Activated T-helper 1 cell treated with Interleukin-2 at 50 U/mL for 16 hours (primary cell): Measurements from ENCODE around the gene ZNF365.

ENCODE experiments used
- DNase-seq: peaks from one replicate; pipeline ENCODE4 v3.0.0-alpha.2; 2020; ENCODE audit warnings: low read depth

ZNF365 gene

GRCh38 chr10:62422068-62422590 lies 48.0 kb downstream of the ZNF365 start:
- no peak for DNase-seq

GRCh38 chr10:62424026-62424425 lies 49.9 kb downstream of the ZNF365 start:
- DNase-seq: no peak

GRCh38 chr10:62426086-62426485 lies 51.9 kb downstream of the ZNF365 start:
- no peak for DNase-seq

DNA sequence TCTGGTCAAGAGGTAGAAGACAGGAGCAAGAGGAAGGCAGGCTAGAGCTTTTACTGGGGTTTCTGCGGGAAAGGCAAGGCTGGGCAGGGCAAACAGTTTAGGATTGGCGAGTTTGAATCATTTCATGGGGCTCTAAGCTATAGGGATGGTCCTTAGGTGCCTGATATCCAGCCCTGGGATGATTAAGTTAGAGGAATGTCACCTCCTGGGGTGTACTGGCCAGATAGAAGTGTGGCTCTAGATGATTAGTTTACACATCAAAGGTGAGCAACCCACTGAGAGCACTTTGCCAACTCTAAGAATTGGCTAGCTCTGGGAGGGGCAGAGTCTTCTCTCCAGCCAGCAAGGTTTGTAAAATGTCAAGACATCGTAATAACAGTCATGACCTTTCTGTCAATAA lies 52.4 kb downstream of the ZNF365 start:
- DNase-seq: no peak

- no peak for DNase-seq
These were observed 56.7 kb downstream of the ZNF365 start for GRCh38 chr10:62430881-62431280.

DNA sequence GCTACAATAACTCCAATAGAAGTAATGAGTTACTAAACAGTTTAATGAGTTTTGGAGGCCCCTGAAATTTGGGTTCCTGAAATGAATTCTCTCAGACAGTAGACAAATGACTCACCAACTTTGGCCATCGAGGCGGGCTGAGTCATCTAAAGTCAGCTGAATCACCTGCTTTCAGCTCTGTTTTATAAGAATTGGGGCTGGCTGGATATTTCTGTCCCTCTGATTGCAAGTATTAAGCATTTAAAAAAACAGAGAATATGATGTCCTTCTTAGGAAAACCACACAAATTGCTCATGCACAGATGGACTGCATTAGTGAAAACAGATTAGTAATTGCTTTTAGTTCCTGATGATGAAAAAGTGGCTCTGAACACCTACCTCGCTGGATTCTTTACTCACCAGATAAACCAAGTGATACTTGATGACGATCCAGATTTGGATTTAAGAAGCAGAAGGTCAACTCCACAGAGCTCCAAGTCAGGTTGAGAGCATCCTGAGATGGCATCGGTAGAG lies 59.1 kb downstream of the ZNF365 start:
- peak; percentile 16 for DNase-seq

DNA sequence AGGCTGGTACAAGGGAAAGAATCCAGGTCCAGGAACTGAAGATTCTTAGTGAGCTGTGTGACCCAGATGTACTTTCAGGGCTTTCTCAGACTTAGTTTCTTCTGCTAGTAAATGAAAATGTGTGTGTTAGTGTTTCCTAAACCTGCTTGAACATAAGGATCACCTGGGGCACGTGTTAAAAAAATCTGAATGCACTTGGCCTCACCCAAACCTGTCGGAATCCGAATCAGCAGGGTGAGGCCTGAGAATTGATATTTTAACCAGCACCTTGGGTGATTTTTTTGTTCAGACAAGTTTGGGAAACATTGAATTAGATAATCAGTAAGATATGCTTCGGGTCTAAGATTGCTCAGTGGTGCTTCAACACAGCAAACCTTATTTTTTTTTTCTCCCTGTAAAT lies 59.7 kb downstream of the ZNF365 start:
- no peak for DNase-seq

GRCh38 chr10:62437696-62438095 lies 63.5 kb downstream of the ZNF365 start:
- no peak for DNase-seq

DNA sequence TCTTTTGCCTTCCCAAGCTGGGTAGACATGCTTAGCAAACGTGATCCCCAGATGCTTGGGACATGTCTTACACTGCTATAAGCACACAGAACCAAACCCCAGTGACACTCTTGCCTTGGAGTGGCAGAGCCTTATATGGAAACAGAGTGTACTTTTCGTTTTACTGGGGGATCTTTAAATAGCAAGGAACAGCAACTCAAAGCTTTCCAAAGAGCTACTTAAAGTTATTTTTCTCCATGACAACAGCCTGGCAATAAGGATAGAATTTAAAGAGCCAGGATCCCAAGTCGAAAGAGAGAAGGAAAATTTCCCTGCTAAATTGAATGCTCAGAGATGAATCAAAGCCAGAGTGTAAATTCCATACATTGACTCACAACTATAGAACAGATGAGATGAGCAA lies 67.8 kb downstream of the ZNF365 start:
- no peak for DNase-seq

- no peak for DNase-seq
These were observed 68.9 kb downstream of the ZNF365 start for GRCh38 chr10:62442894-62443669.

DNA sequence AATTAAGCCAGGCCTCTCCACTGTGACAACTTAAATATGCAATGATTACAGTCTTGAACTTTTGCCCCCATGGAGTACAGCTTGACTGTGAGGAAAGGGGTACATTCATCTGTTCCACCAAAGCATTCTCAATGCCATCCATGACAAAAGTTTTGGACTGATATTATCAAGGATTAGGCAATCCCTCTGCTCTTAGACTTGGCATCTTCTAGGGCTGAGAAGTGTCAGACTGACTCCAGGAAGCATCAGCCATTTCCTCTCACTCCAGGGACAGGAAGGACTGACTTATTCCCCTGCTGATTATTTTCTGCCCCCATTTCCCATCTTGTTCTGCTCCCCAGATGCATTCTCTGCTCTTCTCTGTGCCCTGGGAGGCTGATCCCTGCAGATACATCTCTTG lies 69.7 kb downstream of the ZNF365 start:
- DNase-seq: no peak

DNA sequence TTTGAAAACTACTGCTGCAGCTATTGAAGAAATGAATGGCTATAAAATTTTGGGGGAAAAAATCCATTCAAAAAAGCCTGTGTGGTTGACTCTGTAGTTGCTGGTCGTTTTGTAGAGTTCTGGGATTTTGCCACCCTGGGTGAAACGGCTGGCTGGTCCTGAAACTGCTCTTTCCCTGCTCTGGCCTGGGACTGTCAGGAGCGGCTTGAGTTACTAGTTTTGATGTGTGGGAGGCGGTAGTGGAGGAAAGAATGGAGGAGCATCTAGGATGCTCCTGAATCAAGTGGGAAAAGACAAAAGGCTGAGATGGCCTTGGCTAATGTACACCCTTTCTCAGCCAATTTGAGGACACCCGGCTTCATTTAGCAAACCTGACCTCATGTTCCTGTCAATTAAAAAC lies 72.5 kb downstream of the ZNF365 start:
- no peak for DNase-seq

- DNase-seq: no peak
These were observed 76.9 kb downstream of the ZNF365 start for GRCh38 chr10:62450912-62451610.

DNA sequence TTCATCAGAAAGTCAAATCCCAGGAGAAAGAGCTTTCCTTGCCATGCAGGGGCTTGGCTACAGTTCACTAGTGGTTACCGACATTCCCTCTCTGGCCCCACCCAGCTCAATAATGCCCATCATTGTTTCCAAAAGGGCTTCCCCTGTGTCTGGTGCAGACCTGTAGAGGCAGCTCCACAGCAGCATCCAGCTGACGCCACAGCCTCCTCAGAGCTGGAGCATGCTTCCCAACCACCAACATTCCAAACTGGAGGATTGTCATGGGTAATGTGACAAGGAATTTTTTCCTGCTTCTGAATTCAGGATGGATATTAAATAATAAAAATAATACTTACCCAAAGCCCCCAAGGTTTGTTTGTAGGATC lies 77.4 kb downstream of the ZNF365 start:
- no peak for DNase-seq
